GM12878 (cell line): ENCODE results near the gene SLC17A7. TPM values are rescaled to one million over a fixed set of nuclear protein-coding genes. Genes with fewer than 3 reads are reported as not detected.

ENCODE experiments used
- BMI1 ChIP-seq: fragments of 450-650 bp; IDR thresholded peaks from 2 replicates; pipeline ENCODE4 v1.6.1; 2016; ENCODE audit warnings: mild to moderate bottlenecking, moderate library complexity, borderline replicate concordance
- E2F8 ChIP-seq: fragments of 450-650 bp; IDR thresholded peaks from 2 replicates; pipeline ENCODE4 v1.6.1; 2018; ENCODE audit warnings: mild to moderate bottlenecking, low read depth, moderate library complexity; ENCODE audit not compliant: partially characterized antibody
- EED ChIP-seq: sonication (generic); IDR thresholded peaks from 2 replicates; pipeline ENCODE4 v1.6.1; 2016; ENCODE audit warnings: antibody characterized with exemption, low read depth
- NKRF ChIP-seq: fragments of 450-650 bp; conservative IDR thresholded peaks from 2 replicates; pipeline ENCODE4 v1.6.1; 2017; ENCODE audit warnings: mild to moderate bottlenecking, moderate library complexity
- PAX8 ChIP-seq: fragments of 450-650 bp; IDR thresholded peaks from 2 replicates; pipeline ENCODE4 v1.6.1; 2017; ENCODE audit warnings: mild to moderate bottlenecking, moderate library complexity
- PBX3 ChIP-seq: IDR thresholded peaks from 2 replicates; pipeline ENCODE4 v1.6.1; 2011; ENCODE audit warnings: mild to moderate bottlenecking, low read depth, low read length, moderate library complexity; ENCODE audit not compliant: insufficient replicate concordance
- POLR2A ChIP-seq: IDR thresholded peaks from 2 replicates; pipeline ENCODE4 v1.6.1; 2011; ENCODE audit warnings: low read depth, mild to moderate bottlenecking, low read length
- POLR2AphosphoS5 ChIP-seq: IDR thresholded peaks from 2 replicates; pipeline ENCODE4 v1.6.1; 2011; ENCODE audit warnings: mild to moderate bottlenecking, low read length, inconsistent platforms
- POU2F2 ChIP-seq: IDR thresholded peaks from 3 replicates; pipeline ENCODE4 v1.6.1; 2011; ENCODE audit warnings: low read depth, mild to moderate bottlenecking, low read length, borderline replicate concordance
- RAD51 ChIP-seq: fragments of 450-650 bp; IDR thresholded peaks from 2 replicates; pipeline ENCODE4 v1.6.1; 2016; ENCODE audit warnings: moderate library complexity, mild to moderate bottlenecking, inconsistent platforms
- SKIL ChIP-seq: fragments of 450-650 bp; IDR thresholded peaks from 2 replicates; pipeline ENCODE4 v1.6.1; 2017; ENCODE audit warnings: mild to moderate bottlenecking, low read depth, inconsistent platforms; ENCODE audit not compliant: poor library complexity, severe bottlenecking
- SMAD5 ChIP-seq: IDR thresholded peaks from 2 replicates; pipeline ENCODE4 v1.6.1; 2016; ENCODE audit warnings: antibody characterized with exemption, low read depth
- SRF ChIP-seq, 2 experiments: IDR thresholded peaks; 2 replicates each; pipeline ENCODE4 v1.6.1; 2011; ENCODE audit warnings: low read depth in 2 of 2, low read length in 2 of 2, mild to moderate bottlenecking in 1 of 2, moderate library complexity in 1 of 2
- SUPT20H ChIP-seq: IDR thresholded peaks from 2 replicates; pipeline ENCODE4 v1.6.1; 2011; ENCODE audit warnings: low read depth, mild to moderate bottlenecking, low read length, moderate library complexity, borderline replicate concordance; ENCODE audit not compliant: control insufficient read depth
- TAF1 ChIP-seq: IDR thresholded peaks from 2 replicates; pipeline ENCODE4 v1.6.1; 2011; ENCODE audit warnings: mild to moderate bottlenecking, low read depth, low read length, borderline replicate concordance
- TCF7 ChIP-seq: IDR thresholded peaks from 2 replicates; pipeline ENCODE4 v1.6.1; 2014; ENCODE audit warnings: antibody characterized with exemption, borderline replicate concordance
- YBX1 ChIP-seq: fragments of 450-650 bp; IDR thresholded peaks from 2 replicates; pipeline ENCODE4 v1.6.1; 2016; ENCODE audit warnings: antibody characterized with exemption
- ZBTB11 ChIP-seq: fragments of 450-650 bp; formaldehyde crosslinking; IDR thresholded peaks from 2 replicates; pipeline ENCODE4 v1.5.0; 2022; ENCODE audit warnings: mild to moderate bottlenecking, missing genetic modification characterization
- polyA plus RNA-seq, 11 experiments: library from polyadenylated mRNA; depleted of rRNA in 4 of 11; unstranded in 6 of 11; stranded (reverse) in 5 of 11; fragments of >200 nt; fragmentation: Nextera tagmentation in 4 of 11; fragmentation: Illumina TruSeq in 1 of 11; extraction: Ambion mirVana in 4 of 11; extraction: Trizol in 1 of 11; gene quantifications; 1 replicate in 1 of 11; 2 replicates in 10 of 11; pipeline versions ENCODE4 v1.2.1 to v1.2.3, GENCODE V29; 2011 to 2016; ENCODE audit warnings: inconsistent platforms in 2 of 11, missing spikeins in 2 of 11, low read depth in 1 of 11
- total RNA-seq, 4 experiments: library from RNA; depleted of rRNA in 3 of 4; stranded (reverse); fragments of >200 nt in 3 of 4; fragmentation: Illumina TruSeq in 1 of 4; extraction: Trizol in 1 of 4; gene quantifications; 2 replicates each; pipeline versions ENCODE4 v1.2.1 to v1.2.3, GENCODE V29; 2013 to 2021

SLC17A7 gene
- total and polyA plus RNA-seq, 10 of the 15 experiments (the other 5 are each of a cell fraction or from before 2014, with no cell fraction given), result 0.03 to 0.24 (median 0.06) TPM; not detected in 6

- TF ChIP-seq ZBTB11 (peak; percentile 53; the same call in 1 of the 2 replicates), POLR2AphosphoS5 (peak; percentile 83), EED (peak; percentile 20; the same call in 1 of the 2 replicates), E2F8 (peak; percentile 54), YBX1 (no peak), SKIL (no peak), SRF (IDR thresholded peaks at IDR 0.05; ENCODE audit: low read depth in 2 of 2, low read length in 2 of 2) (no peak), SMAD5 (peak; percentile 74), POLR2A (peak; percentile 80), PBX3 (peak; percentile 92), TAF1 (peak; percentile 55; the same call in 1 of the 2 replicates), RAD51 (no peak), BMI1 (no peak), SUPT20H (no peak), NKRF (peak; percentile 67), PAX8 (no peak), TCF7 (no peak), POU2F2 (peak; percentile 25; the same call in 2 of the 3 replicates)
These were observed 10.3 kb upstream of the SLC17A7 start, which contains the start of gene PIH1D1 (continued) for GRCh38 chr19:49451430-49452181.
